Iris pigment epithelial cell (primary cell): ENCODE measurements around the gene PDK2.

Experiments
- DNase-seq: peaks from one replicate; pipeline ENCODE4 v3.0.0-alpha.2; 2011; ENCODE audit warnings: low read depth

Gene PDK2

GRCh38 chr17:50094753-50095619, at the start of gene PDK2:
Gene PDK2, plus strand, starts transcription at chr17:50095351. Its CDS starts 85 bp downstream, at chr17:50095436.
- peak; percentile 97 for DNase-seq

- DNase-seq, result no peak
These were observed 49.0 kb upstream of the PDK2 start for GRCh38 chr17:50046179-50046578.

GRCh38 chr17:50046667-50047066, 48.5 kb upstream of the PDK2 start:
- DNase-seq, result no peak

GRCh38 chr17:50047083-50047482, 48.1 kb upstream of the PDK2 start:
- DNase-seq, result no peak

- DNase-seq, result peak; percentile 73
These were observed 47.5 kb upstream of the PDK2 start for GRCh38 chr17:50047488-50048126.

- DNase-seq, result peak; percentile 71
These were observed 46.9 kb upstream of the PDK2 start for GRCh38 chr17:50048146-50048720.

- no peak for DNase-seq
These were observed 46.2 kb upstream of the PDK2 start for GRCh38 chr17:50048988-50049387.

- DNase-seq, result no peak
These were observed 45.5 kb upstream of the PDK2 start for GRCh38 chr17:50049636-50050035.

GRCh38 chr17:50050431-50051032, 44.6 kb upstream of the PDK2 start:
- no peak for DNase-seq

- DNase-seq, result peak; percentile 88
These were observed 44.0 kb upstream of the PDK2 start for GRCh38 chr17:50051082-50051576.

- DNase-seq, result no peak
These were observed 43.5 kb upstream of the PDK2 start for GRCh38 chr17:50051606-50052005.

GRCh38 chr17:50052241-50052796, 42.8 kb upstream of the PDK2 start:
- DNase-seq, result no peak

- DNase-seq, result no peak
These were observed 42.1 kb upstream of the PDK2 start for GRCh38 chr17:50052822-50053653.

GRCh38 chr17:50053654-50053960, 41.5 kb upstream of the PDK2 start:
- peak; percentile 46 for DNase-seq

- DNase-seq, result no peak
These were observed 40.1 kb upstream of the PDK2 start for GRCh38 chr17:50055055-50055425.

- peak; percentile 91 for DNase-seq
These were observed 39.5 kb upstream of the PDK2 start, which contains the start of gene ITGA3 for GRCh38 chr17:50055426-50056216. Gene ITGA3, plus strand, starts transcription at chr17:50056110. Its CDS starts 330 bp downstream, at chr17:50056440.

GRCh38 chr17:50056217-50056960, 38.8 kb upstream of the PDK2 start:
- peak; percentile 80 for DNase-seq

GRCh38 chr17:50056961-50057330, 38.2 kb upstream of the PDK2 start:
- DNase-seq, result peak; percentile 78

- DNase-seq, result no peak
These were observed 37.6 kb upstream of the PDK2 start for GRCh38 chr17:50057521-50057991.
